HG02943 (cell line): ENCODE results near the gene HNRNPUL1.
"Not testable (repeated sequence)": the region's sequence is repeated elsewhere in the genome, so short reads cannot be mapped to it uniquely, and the experiment has no call there.

Experiments
- ATAC-seq: cut with Tn5 transposase; IDR thresholded peaks from one replicate; pipeline ENCODE4 v1.9.1; 2021; ENCODE audit warnings: mild to moderate bottlenecking, low read depth, moderate library complexity; ENCODE audit not compliant: unreplicated experiment

HNRNPUL1 gene

GRCh38 chr19:41324231-41324702, 60.1 kb downstream of the HNRNPUL1 start:
- no peak for ATAC-seq

- no peak for ATAC-seq
These were observed 60.9 kb downstream of the HNRNPUL1 start for GRCh38 chr19:41324921-41325639.

GRCh38 chr19:41325640-41325946, 61.4 kb downstream of the HNRNPUL1 start:
- no peak for ATAC-seq

- no peak for ATAC-seq
These were observed 62.0 kb downstream of the HNRNPUL1 start for GRCh38 chr19:41325947-41326706.

- no peak for ATAC-seq
These were observed 63.0 kb downstream of the HNRNPUL1 start for GRCh38 chr19:41327076-41327575.

- peak; percentile 56 for ATAC-seq
These were observed 63.5 kb downstream of the HNRNPUL1 start for GRCh38 chr19:41327576-41328156.

- peak; percentile 15 for ATAC-seq
These were observed 64.1 kb downstream of the HNRNPUL1 start for GRCh38 chr19:41328157-41328841.

- no peak for ATAC-seq
These were observed 64.7 kb downstream of the HNRNPUL1 start for GRCh38 chr19:41328842-41329225.

- ATAC-seq: no peak
These were observed 66.3 kb downstream of the HNRNPUL1 start for GRCh38 chr19:41330481-41330880.

- no peak for ATAC-seq
These were observed 66.9 kb downstream of the HNRNPUL1 start for GRCh38 chr19:41330946-41331678.

GRCh38 chr19:41332000-41332399, 67.8 kb downstream of the HNRNPUL1 start:
- ATAC-seq: no peak

- ATAC-seq: no peak
These were observed 68.3 kb downstream of the HNRNPUL1 start for GRCh38 chr19:41332468-41332867.

- ATAC-seq: no peak
These were observed 70.6 kb downstream of the HNRNPUL1 start for GRCh38 chr19:41334793-41335192.

- no peak for ATAC-seq
These were observed 71.3 kb downstream of the HNRNPUL1 start for GRCh38 chr19:41335467-41335866.

GRCh38 chr19:41339936-41340335, 75.8 kb downstream of the HNRNPUL1 start:
- ATAC-seq: no peak

- ATAC-seq: no peak
These were observed 77.7 kb downstream of the HNRNPUL1 start for GRCh38 chr19:41341669-41342490.

- ATAC-seq: no peak
These were observed 80.0 kb downstream of the HNRNPUL1 start for GRCh38 chr19:41344162-41344561.

- not testable (repeated sequence) for ATAC-seq
These were observed 82.7 kb downstream of the HNRNPUL1 start for GRCh38 chr19:41346916-41347315.

- ATAC-seq: no peak
These were observed 86.7 kb downstream of the HNRNPUL1 start for GRCh38 chr19:41350735-41351338.
